ENCODE results near the gene ARID1B.

Gene ARID1B

GRCh38 chr6:157019115-157019641 is 242.0 kb downstream of the ARID1B start:
- peak; percentile 26 for DNase-seq (ENCODE audit: low spot score)

GRCh38 chr6:157019733-157020132 is 242.6 kb downstream of the ARID1B start:
- DNase-seq (ENCODE audit: low spot score), result peak; percentile 42
- TF ChIP-seq CTCF (IDR thresholded peaks at IDR 0.05; ENCODE audit: extremely low read depth, missing control alignments), result no peak

More at GRCh38 chr6:157019115-157019641, 242.0 kb downstream of the ARID1B start:
- no peak for TF ChIP-seq CTCF (IDR thresholded peaks at IDR 0.05; ENCODE audit: extremely low read depth, missing control alignments)

- TF ChIP-seq CTCF (IDR thresholded peaks at IDR 0.05; ENCODE audit: extremely low read depth, missing control alignments), result no peak
- peak; percentile 38 for DNase-seq (ENCODE audit: low spot score)
Measured at GRCh38 chr6:157020398-157020797, 243.2 kb downstream of the ARID1B start.

GRCh38 chr6:157020881-157021343 is 243.7 kb downstream of the ARID1B start:
- no peak for TF ChIP-seq CTCF (IDR thresholded peaks at IDR 0.05; ENCODE audit: extremely low read depth, missing control alignments)
- DNase-seq (ENCODE audit: low spot score), result peak; percentile 84

GRCh38 chr6:157021344-157021992 is 244.3 kb downstream of the ARID1B start:
- TF ChIP-seq CTCF (IDR thresholded peaks at IDR 0.05; ENCODE audit: extremely low read depth, missing control alignments), result peak; percentile 22
- DNase-seq (ENCODE audit: low spot score), result peak; percentile 92

- DNase-seq (ENCODE audit: low spot score), result peak; percentile 96
- TF ChIP-seq CTCF (IDR thresholded peaks at IDR 0.05; ENCODE audit: extremely low read depth, missing control alignments), result no peak
Measured at GRCh38 chr6:157021993-157022740, 245.0 kb downstream of the ARID1B start.

- TF ChIP-seq CTCF (IDR thresholded peaks at IDR 0.05; ENCODE audit: extremely low read depth, missing control alignments), result no peak
- DNase-seq (ENCODE audit: low spot score), result no peak
Measured at GRCh38 chr6:157023958-157024357, 246.8 kb downstream of the ARID1B start.
